A673 (cell line): ENCODE measurements around the gene ETV6. TPM values are rescaled to one million over a fixed set of nuclear protein-coding genes. Genes with fewer than 3 reads are reported as not detected.

Source experiments
- BruUV-seq: library from RNA; stranded (reverse); fragments of 400-500 nt; replicated peaks from 2 replicates; lab custom pipeline; 2021; lab: Mats Ljungman, UMichigan
- CTCF ChIA-PET: fragments of 300-600 bp; sonication (Branson Sonifier 250); formaldehyde crosslinking; loops from one replicate; lab custom pipeline; 2022; ENCODE audit warnings: antibody characterized with exemption; lab: Charles Lee
- POLR2A ChIA-PET: fragments of 300-600 bp; sonication (Branson Sonifier 250); formaldehyde crosslinking; loops from one replicate; lab custom pipeline; 2022; ENCODE audit warnings: antibody characterized with exemption; ENCODE audit not compliant: low non-redundant PET; lab: Charles Lee
- DNase-seq: peaks from one replicate; pipeline ENCODE4 v3.0.0-alpha.2; 2015; ENCODE audit warnings: low spot score
- H3K27ac ChIP-seq: fragments of 200-600 bp; sonication (generic); 2 replicates; pipeline ENCODE4 v1.5.1; 2016; ENCODE audit warnings: mixed run types, low read depth, mild to moderate bottlenecking, mixed read lengths, antibody characterized with exemption, low read length; ENCODE audit not compliant: poor library complexity, severe bottlenecking
- H3K27me3 ChIP-seq: fragments of 200-600 bp; sonication (generic); replicated peaks from 2 replicates; pipeline ENCODE4 v1.6.1; 2017; ENCODE audit warnings: mixed run types, low read depth, mild to moderate bottlenecking, mixed read lengths, antibody characterized with exemption, low read length; ENCODE audit not compliant: insufficient read depth, poor library complexity
- H3K36me3 ChIP-seq: fragments of 200-600 bp; sonication (generic); 2 replicates; pipeline ENCODE4 v1.6.1; 2016; ENCODE audit warnings: mixed run types, mild to moderate bottlenecking, mixed read lengths, antibody characterized with exemption, low read length; ENCODE audit not compliant: insufficient read depth, poor library complexity, severe bottlenecking
- H3K4me1 ChIP-seq: fragments of 200-600 bp; sonication (generic); 2 replicates; pipeline ENCODE4 v1.6.1; 2017; ENCODE audit warnings: mixed run types, mild to moderate bottlenecking, mixed read lengths, antibody characterized with exemption, low read length; ENCODE audit not compliant: insufficient read depth, poor library complexity, severe bottlenecking
- H3K4me3 ChIP-seq: fragments of 200-600 bp; sonication (generic); 2 replicates; pipeline ENCODE4 v1.5.1; 2016; ENCODE audit warnings: low read depth, mixed run types, mild to moderate bottlenecking, mixed read lengths, low read length; ENCODE audit not compliant: poor library complexity, severe bottlenecking
- H3K9me3 ChIP-seq: fragments of 200-600 bp; sonication (generic); 2 replicates; pipeline ENCODE4 v1.6.1; 2016; ENCODE audit warnings: mixed run types, low read depth, mild to moderate bottlenecking, mixed read lengths, antibody characterized with exemption, low read length; ENCODE audit not compliant: poor library complexity, severe bottlenecking
- EZH2 ChIP-seq: fragments of 200-600 bp; sonication (generic); IDR thresholded peaks from 2 replicates; pipeline ENCODE4 v1.6.1; 2017; ENCODE audit warnings: borderline replicate concordance, low read depth, mild to moderate bottlenecking, mixed read lengths, antibody characterized with exemption, low read length; ENCODE audit not compliant: poor library complexity, severe bottlenecking
- intact Hi-C: fragments of 100-400 bp; cut with micrococcal nuclease; formaldehyde crosslinking; loops from one replicate; pipeline ENCODE4 v1.10.0; 2022; ENCODE audit not compliant: unreplicated experiment
- total RNA-seq: library from RNA; stranded (reverse); gene quantifications from 2 replicates; pipeline ENCODE4 v1.2.3, GENCODE V29; 2021
- TF ChIP-seq, protein P1 (sequence below): fragments of 300-800, 200-600 bp; sonication (generic); conservative IDR thresholded peaks from 2 replicates; pipeline ENCODE4 v1.5.1; 2017; ENCODE audit warnings: low read depth, mild to moderate bottlenecking, antibody characterized with exemption, low read length, moderate library complexity, mixed read lengths

The ETV6 gene
- total RNA-seq, 1 experiment from 2014 or later: 32.4 TPM

DNA sequence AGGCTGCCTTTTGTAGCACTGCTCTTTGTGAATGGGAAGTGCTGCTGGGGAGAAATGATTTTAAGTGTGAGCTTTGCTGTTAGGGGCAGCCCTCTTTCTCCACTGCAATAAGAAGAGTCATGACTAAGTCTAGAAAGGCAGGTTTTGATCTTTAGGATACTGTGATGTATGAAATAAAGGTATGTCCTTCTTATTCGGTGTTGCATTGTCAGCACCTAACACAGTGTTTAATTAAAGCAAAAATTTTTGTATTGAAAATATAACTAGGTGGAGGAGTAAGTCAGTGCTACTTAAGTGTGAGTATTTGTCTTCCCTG is 81.5 kb downstream of the ETV6 start:
- H3K4me3 ChIP-seq: no peak overlapping the region
- DNase-seq: no peak
- TF ChIP-seq, protein P1, sequence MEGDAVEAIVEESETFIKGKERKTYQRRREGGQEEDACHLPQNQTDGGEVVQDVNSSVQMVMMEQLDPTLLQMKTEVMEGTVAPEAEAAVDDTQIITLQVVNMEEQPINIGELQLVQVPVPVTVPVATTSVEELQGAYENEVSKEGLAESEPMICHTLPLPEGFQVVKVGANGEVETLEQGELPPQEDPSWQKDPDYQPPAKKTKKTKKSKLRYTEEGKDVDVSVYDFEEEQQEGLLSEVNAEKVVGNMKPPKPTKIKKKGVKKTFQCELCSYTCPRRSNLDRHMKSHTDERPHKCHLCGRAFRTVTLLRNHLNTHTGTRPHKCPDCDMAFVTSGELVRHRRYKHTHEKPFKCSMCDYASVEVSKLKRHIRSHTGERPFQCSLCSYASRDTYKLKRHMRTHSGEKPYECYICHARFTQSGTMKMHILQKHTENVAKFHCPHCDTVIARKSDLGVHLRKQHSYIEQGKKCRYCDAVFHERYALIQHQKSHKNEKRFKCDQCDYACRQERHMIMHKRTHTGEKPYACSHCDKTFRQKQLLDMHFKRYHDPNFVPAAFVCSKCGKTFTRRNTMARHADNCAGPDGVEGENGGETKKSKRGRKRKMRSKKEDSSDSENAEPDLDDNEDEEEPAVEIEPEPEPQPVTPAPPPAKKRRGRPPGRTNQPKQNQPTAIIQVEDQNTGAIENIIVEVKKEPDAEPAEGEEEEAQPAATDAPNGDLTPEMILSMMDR: no peak
- no peak for TF ChIP-seq EZH2
- H3K36me3 ChIP-seq: no peaks in the 10 kb centered on the region
- CTCF ChIA-PET: no interaction called here
- intact Hi-C loops: no loop called here
- no peaks in the 10 kb centered on the region for H3K27me3 ChIP-seq
- H3K27ac ChIP-seq: peak overlapping the region; percentile 37
- H3K9me3 ChIP-seq: no peaks in the 10 kb centered on the region
- peaks cover 16% of the 10 kb centered on the region for H3K4me1 ChIP-seq
- POLR2A ChIA-PET: no interaction called here
- BruUV-seq: no TSS peak

DNA sequence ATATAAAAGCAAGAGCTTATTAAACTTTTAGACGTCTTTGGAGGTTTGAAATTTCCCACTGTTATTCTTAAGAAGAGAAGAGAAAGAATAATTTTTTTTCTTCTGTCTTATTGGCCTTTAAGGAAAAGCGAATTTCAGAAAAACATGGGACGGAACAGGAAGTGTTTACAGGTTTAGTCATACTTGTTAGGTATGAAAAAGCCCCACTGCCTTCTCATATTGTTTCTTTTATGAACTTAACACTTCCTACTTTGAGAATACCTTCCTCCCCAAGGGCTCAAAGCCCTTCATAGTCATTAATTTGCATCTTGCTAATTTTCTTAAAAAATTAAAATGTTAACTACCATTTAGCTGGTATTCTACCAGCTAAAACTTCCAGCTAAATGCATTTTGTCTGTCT is 82.0 kb downstream of the ETV6 start:
- CTCF ChIA-PET: no interaction called here
- DNase-seq: peak; percentile 35
- POLR2A ChIA-PET: no interaction called here
- Histone ChIP-seq H3K4me1 (peaks cover 16% of the 10 kb centered on the region), H3K36me3 (no peaks in the 10 kb centered on the region), H3K4me3 (no peak overlapping the region), H3K9me3 (no peaks in the 10 kb centered on the region), H3K27ac (peak overlapping the region; percentile 37), H3K27me3 (no peaks in the 10 kb centered on the region)
- BruUV-seq: no TSS peak
- TF ChIP-seq, protein P1: no peak
- no peak for TF ChIP-seq EZH2
- intact Hi-C loops: no loop called here

DNA sequence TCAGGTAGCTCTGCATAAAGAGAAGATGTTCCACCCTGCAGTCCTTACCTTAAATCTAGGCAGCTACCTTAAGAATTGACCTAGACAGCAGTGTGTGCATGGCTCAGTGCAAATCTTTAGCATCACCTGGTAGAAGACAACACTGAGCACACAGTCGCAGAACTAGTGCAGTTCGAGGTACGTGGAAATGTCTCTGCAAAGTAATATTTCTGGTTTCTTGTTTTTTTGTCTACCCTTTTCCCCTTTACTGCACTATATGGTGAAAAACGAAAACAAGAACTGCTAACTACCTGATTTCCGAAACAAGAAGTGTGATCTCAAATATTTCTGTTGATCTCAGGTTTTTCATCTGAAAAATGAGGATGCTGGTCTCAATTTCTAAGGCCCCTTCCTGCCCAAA is 82.5 kb downstream of the ETV6 start:
- ChIA-PET POLR2A (no interaction called here), CTCF (no interaction called here)
- intact Hi-C loops: no loop called here
- TF ChIP-seq, protein P1: no peak
- no peak for TF ChIP-seq EZH2
- Histone ChIP-seq H3K36me3 (no peaks in the 10 kb centered on the region), H3K27ac (no peak overlapping the region), H3K4me3 (no peak overlapping the region), H3K4me1 (peaks cover 16% of the 10 kb centered on the region), H3K9me3 (no peaks in the 10 kb centered on the region), H3K27me3 (no peaks in the 10 kb centered on the region)
- no peak for DNase-seq
- BruUV-seq: no TSS peak
